Fibroblast of villous mesenchyme (primary cell): Measurements from ENCODE around the gene PSAPL1. TPM values are rescaled to one million over a fixed set of nuclear protein-coding genes. Genes with fewer than 3 reads are reported as not detected.

Experiments
- DNase-seq: peaks from one replicate; pipeline ENCODE4 v3.0.0-alpha.2; 2010; ENCODE audit warnings: low read depth
- H3K4me3 ChIP-seq: 2 replicates; pipeline ENCODE4 v1.5.1; 2011; ENCODE audit warnings: low read depth, mild to moderate bottlenecking, low read length
- CTCF ChIP-seq: IDR thresholded peaks from 2 replicates; pipeline ENCODE4 v1.5.1; 2012; ENCODE audit warnings: low read depth, mild to moderate bottlenecking, low read length; ENCODE audit not compliant: insufficient read depth
- total RNA-seq: library from RNA; depleted of rRNA; stranded (reverse); fragments of >200 nt; gene quantifications from 2 replicates; pipeline ENCODE4 v1.2.3, GENCODE V29; 2012

Gene PSAPL1
- total RNA-seq, 1 donor = not detected

GRCh38 chr4:7415927-7416686, 18.6 kb downstream of the PSAPL1 start:
- TF ChIP-seq CTCF = no peak
- no peak for DNase-seq
- H3K4me3 ChIP-seq = no peak overlapping the region

GRCh38 chr4:7414736-7415510, 19.8 kb downstream of the PSAPL1 start:
- DNase-seq = no peak

GRCh38 chr4:7414046-7414445, 20.7 kb downstream of the PSAPL1 start:
- no peak overlapping the region for H3K4me3 ChIP-seq
- TF ChIP-seq CTCF = no peak
- no peak for DNase-seq

More at GRCh38 chr4:7414736-7415510, 19.8 kb downstream of the PSAPL1 start:
- no peak overlapping the region for H3K4me3 ChIP-seq
- no peak for TF ChIP-seq CTCF

GRCh38 chr4:7412554-7412912, 22.2 kb downstream of the PSAPL1 start:
- DNase-seq = no peak
- H3K4me3 ChIP-seq = no peak overlapping the region
- no peak for TF ChIP-seq CTCF

- no peak for DNase-seq
- no peak overlapping the region for H3K4me3 ChIP-seq
- TF ChIP-seq CTCF = no peak
These were observed 22.7 kb downstream of the PSAPL1 start for GRCh38 chr4:7411896-7412553.

- DNase-seq = no peak
- TF ChIP-seq CTCF = no peak
- H3K4me3 ChIP-seq = no peak overlapping the region
These were observed 23.2 kb downstream of the PSAPL1 start for GRCh38 chr4:7411491-7411890.
